Fibroblast of lung (primary cell): ENCODE data around the gene ZNF780B. TPM values are rescaled to one million over a fixed set of nuclear protein-coding genes. Genes with fewer than 3 reads are reported as not detected.
A peak's percentile ranks its signal among the peaks of the same experiment; 100 is the strongest.

Source experiments
- DNase-seq, 2 donors: peaks; one replicate each; pipeline versions ENCODE4 v3.0.0 to v3.0.0-alpha.2; 2010; ENCODE audit warnings: low read depth in 2 of 2
- H2AFZ ChIP-seq: 2 replicates; pipeline ENCODE4 v1.5.1; 2012; ENCODE audit warnings: low read length, control low read depth, inconsistent platforms
- H3K27ac ChIP-seq: 2 replicates; pipeline ENCODE4 v1.5.1; 2011; ENCODE audit warnings: low read length, control low read depth; ENCODE audit not compliant: insufficient read depth
- H3K27me3 ChIP-seq: 2 replicates; pipeline ENCODE4 v1.5.1; 2011; ENCODE audit warnings: mild to moderate bottlenecking, low read length; ENCODE audit not compliant: control insufficient read depth, insufficient read depth
- H3K36me3 ChIP-seq: 2 replicates; pipeline ENCODE4 v1.5.1; 2011; ENCODE audit warnings: low read length; ENCODE audit not compliant: control insufficient read depth, insufficient read depth
- H3K4me1 ChIP-seq: 2 replicates; pipeline ENCODE4 v1.5.1; 2011; ENCODE audit warnings: low read length; ENCODE audit not compliant: control insufficient read depth, insufficient read depth; ENCODE audit errors: extremely low read depth
- H3K4me2 ChIP-seq: 2 replicates; pipeline ENCODE4 v1.5.1; 2011; ENCODE audit warnings: low read length, control low read depth; ENCODE audit not compliant: insufficient read depth; ENCODE audit errors: extremely low read depth
- H3K4me3 ChIP-seq, 4 experiments: fragments of 200-600 bp in 1 of 4; sonication (generic) in 1 of 4; replicated peaks in 1 of 4; 2 replicates each; pipeline ENCODE4 v1.5.1; 2011 to 2016; ENCODE audit warnings: low read length in 4 of 4, low read depth in 3 of 4, mild to moderate bottlenecking in 3 of 4, control low read depth in 2 of 4, inconsistent platforms in 1 of 4, mixed read lengths in 1 of 4; ENCODE audit not compliant: insufficient read depth in 1 of 4; ENCODE audit errors: control extremely low read depth in 1 of 4
- H3K79me2 ChIP-seq: 2 replicates; pipeline ENCODE4 v1.5.1; 2012; ENCODE audit warnings: mild to moderate bottlenecking, low read length, inconsistent platforms; ENCODE audit not compliant: control insufficient read depth, insufficient read depth
- H3K9ac ChIP-seq: 2 replicates; pipeline ENCODE4 v1.5.1; 2011; ENCODE audit warnings: mild to moderate bottlenecking, low read length, control low read depth; ENCODE audit not compliant: insufficient read depth
- H3K9me3 ChIP-seq: 2 replicates; pipeline ENCODE4 v1.5.1; 2012; ENCODE audit warnings: low read depth, low read length; ENCODE audit not compliant: control insufficient read depth, insufficient read depth
- H4K20me1 ChIP-seq: 2 replicates; pipeline ENCODE4 v1.5.1; 2011; ENCODE audit warnings: low read length; ENCODE audit not compliant: control insufficient read depth, insufficient read depth; ENCODE audit errors: extremely low read depth
- EZH2 ChIP-seq: IDR thresholded peaks from 2 replicates; pipeline ENCODE4 v1.5.1; 2012; ENCODE audit warnings: low read length, control low read depth, mild to moderate bottlenecking; ENCODE audit errors: missing control alignments
- polyA plus RNA-seq, 2 donors: library from polyadenylated mRNA; depleted of rRNA in 1 of 2; stranded (reverse) in 1 of 2; unstranded in 1 of 2; fragments of >200 nt; gene quantifications; 2 replicates each; pipeline ENCODE4 v1.2.1, GENCODE V29; 2011 to 2012; ENCODE audit warnings: missing spikeins in 1 of 2
- total RNA-seq: library from RNA; depleted of rRNA; stranded (reverse); fragments of >200 nt; gene quantifications from 2 replicates; pipeline ENCODE4 v1.2.1, GENCODE V29; 2014
- TF ChIP-seq, protein P1 (sequence below), 2 donors: IDR thresholded peaks in 1 of 2; conservative IDR thresholded peaks in 1 of 2; 1 replicate in 1 of 2; 2 replicates in 1 of 2; pipeline ENCODE4 v1.5.1; 2011 to 2012; ENCODE audit warnings: low read length in 2 of 2, control low read depth in 1 of 2, inconsistent platforms in 1 of 2, low read depth in 1 of 2, mild to moderate bottlenecking in 1 of 2

ZNF780B gene
- total and polyA plus RNA-seq, 2 donors (not counting 1 experiment from before 2014, with no cell fraction given), result 8.9 to 20.8 TPM

DNA sequence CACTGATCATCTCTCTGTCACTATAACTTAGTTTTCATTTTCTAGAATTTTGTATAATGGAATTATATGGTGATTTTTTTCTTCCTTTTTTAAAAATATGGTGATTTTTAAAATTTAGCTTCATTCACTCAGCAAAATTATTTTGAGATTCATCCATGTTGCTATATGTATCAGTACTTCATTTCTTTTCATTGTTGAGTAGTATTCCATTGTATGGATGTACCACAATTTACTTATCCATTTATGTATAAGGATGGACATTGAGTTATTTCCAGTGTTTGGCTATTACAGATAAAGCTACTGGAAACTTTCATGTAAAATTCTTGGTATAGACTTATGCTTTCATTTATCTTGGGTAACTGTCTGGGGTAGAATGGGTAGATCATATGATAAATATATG is 46.4 kb downstream of the ZNF780B start:
- H3K27me3 ChIP-seq, result no peaks in the 10 kb centered on the region
- no peak overlapping the region for H3K4me3 ChIP-seq
- peaks cover 3% of the 10 kb centered on the region for H3K36me3 ChIP-seq
- H4K20me1 ChIP-seq, result no peaks in the 10 kb centered on the region
- no peak overlapping the region for H2AFZ ChIP-seq
- no peak overlapping the region for H3K4me2 ChIP-seq
- no peaks in the 10 kb centered on the region for H3K4me1 ChIP-seq
- H3K27ac ChIP-seq, result no peak overlapping the region
- H3K9me3 ChIP-seq, result no peaks in the 10 kb centered on the region
- DNase-seq, result no peak
- no peaks in the 10 kb centered on the region for H3K79me2 ChIP-seq
- H3K9ac ChIP-seq, result no peak overlapping the region
- TF ChIP-seq, protein P1, sequence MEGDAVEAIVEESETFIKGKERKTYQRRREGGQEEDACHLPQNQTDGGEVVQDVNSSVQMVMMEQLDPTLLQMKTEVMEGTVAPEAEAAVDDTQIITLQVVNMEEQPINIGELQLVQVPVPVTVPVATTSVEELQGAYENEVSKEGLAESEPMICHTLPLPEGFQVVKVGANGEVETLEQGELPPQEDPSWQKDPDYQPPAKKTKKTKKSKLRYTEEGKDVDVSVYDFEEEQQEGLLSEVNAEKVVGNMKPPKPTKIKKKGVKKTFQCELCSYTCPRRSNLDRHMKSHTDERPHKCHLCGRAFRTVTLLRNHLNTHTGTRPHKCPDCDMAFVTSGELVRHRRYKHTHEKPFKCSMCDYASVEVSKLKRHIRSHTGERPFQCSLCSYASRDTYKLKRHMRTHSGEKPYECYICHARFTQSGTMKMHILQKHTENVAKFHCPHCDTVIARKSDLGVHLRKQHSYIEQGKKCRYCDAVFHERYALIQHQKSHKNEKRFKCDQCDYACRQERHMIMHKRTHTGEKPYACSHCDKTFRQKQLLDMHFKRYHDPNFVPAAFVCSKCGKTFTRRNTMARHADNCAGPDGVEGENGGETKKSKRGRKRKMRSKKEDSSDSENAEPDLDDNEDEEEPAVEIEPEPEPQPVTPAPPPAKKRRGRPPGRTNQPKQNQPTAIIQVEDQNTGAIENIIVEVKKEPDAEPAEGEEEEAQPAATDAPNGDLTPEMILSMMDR (conservative IDR thresholded peaks at IDR 0.05 in 1 of 2, IDR thresholded peaks at IDR 0.05 in 1 of 2; ENCODE audit: low read depth in 1 of 2, low read length in 2 of 2), result no peak
- no peak for TF ChIP-seq EZH2

DNA sequence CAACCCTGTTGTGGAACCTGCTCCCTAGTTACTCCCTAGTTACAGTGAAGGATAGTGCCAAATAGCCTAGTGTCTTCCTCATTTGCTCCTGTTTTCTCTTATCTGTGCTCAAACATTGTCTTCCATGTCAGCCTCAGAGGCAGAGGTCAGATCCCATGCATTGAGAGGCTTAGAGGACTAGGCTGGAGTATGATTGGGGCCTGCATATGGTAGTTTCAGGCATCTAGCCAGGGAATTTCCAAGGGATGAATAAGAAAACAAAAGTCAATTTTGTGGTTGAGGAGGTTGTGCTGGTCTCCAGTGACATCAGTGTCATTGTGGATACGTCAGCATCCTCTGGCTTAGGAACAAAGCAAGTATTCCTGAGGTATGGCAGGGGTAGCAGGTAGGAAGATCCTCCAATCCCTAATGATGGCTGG is 49.7 kb downstream of the ZNF780B start:
- H3K36me3 ChIP-seq, result peaks cover 3% of the 10 kb centered on the region
- no peak overlapping the region for H3K4me2 ChIP-seq
- H3K27me3 ChIP-seq, result no peaks in the 10 kb centered on the region
- peak; percentile 72 to 87 for DNase-seq
- no peaks in the 10 kb centered on the region for H3K79me2 ChIP-seq
- no peaks in the 10 kb centered on the region for H3K4me1 ChIP-seq
- no peak overlapping the region for H2AFZ ChIP-seq
- peak overlapping the region; percentile 70 for H3K27ac ChIP-seq
- no peak overlapping the region for H3K9ac ChIP-seq
- H3K9me3 ChIP-seq, result no peaks in the 10 kb centered on the region
- H4K20me1 ChIP-seq, result no peaks in the 10 kb centered on the region
- TF ChIP-seq, protein P1 (conservative IDR thresholded peaks at IDR 0.05 in 1 of 2, IDR thresholded peaks at IDR 0.05 in 1 of 2; ENCODE audit: low read depth in 1 of 2, low read length in 2 of 2), result no peak
- TF ChIP-seq EZH2, result no peak
- no peak overlapping the region for H3K4me3 ChIP-seq

DNA sequence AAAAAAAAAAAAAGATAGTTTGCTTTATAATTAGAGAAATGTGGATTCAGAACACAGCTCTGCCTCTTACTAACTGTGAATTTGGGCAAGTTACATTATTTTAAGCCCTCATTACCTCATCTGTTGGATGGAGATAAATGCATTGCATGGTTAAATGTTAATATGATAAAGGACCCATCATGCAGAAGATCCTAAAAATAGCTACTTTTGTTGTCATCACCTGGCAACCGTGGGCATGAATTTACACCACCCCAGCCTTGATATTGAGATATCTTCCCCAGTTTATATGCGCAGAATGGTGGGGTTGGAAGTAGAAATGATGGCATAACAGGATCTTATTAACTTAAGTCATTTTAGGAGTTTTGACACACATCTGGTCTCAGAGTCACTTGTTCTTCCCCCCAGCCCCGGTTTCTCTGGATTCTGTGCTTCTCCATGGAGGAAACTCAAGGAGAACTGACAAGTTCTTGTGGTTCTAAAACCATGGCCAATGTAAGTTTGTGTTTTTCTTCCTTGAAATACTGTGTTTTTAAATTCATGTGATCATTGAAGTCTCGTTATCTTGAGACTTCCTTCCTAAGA is 50.2 kb downstream of the ZNF780B start:
- peak overlapping the region; percentile 70 for H3K27ac ChIP-seq
- TF ChIP-seq EZH2, result no peak
- TF ChIP-seq, protein P1 (conservative IDR thresholded peaks at IDR 0.05 in 1 of 2, IDR thresholded peaks at IDR 0.05 in 1 of 2; ENCODE audit: low read depth in 1 of 2, low read length in 2 of 2), result no peak

More for the DNA sequence above, 50.2 kb downstream of the ZNF780B start:
- Histone ChIP-seq H4K20me1 (no peaks in the 10 kb centered on the region), H3K4me3 (no peak overlapping the region), H3K27me3 (no peaks in the 10 kb centered on the region), H3K4me2 (no peak overlapping the region), H3K9me3 (no peaks in the 10 kb centered on the region), H3K36me3 (peaks cover 3% of the 10 kb centered on the region), H3K4me1 (no peaks in the 10 kb centered on the region), H2AFZ (no peak overlapping the region), H3K9ac (no peak overlapping the region), H3K79me2 (no peaks in the 10 kb centered on the region)
- DNase-seq, result peak in 1 of 2 donors; percentile 9
